ENCODE data around the gene GLB1L3.

DNA sequence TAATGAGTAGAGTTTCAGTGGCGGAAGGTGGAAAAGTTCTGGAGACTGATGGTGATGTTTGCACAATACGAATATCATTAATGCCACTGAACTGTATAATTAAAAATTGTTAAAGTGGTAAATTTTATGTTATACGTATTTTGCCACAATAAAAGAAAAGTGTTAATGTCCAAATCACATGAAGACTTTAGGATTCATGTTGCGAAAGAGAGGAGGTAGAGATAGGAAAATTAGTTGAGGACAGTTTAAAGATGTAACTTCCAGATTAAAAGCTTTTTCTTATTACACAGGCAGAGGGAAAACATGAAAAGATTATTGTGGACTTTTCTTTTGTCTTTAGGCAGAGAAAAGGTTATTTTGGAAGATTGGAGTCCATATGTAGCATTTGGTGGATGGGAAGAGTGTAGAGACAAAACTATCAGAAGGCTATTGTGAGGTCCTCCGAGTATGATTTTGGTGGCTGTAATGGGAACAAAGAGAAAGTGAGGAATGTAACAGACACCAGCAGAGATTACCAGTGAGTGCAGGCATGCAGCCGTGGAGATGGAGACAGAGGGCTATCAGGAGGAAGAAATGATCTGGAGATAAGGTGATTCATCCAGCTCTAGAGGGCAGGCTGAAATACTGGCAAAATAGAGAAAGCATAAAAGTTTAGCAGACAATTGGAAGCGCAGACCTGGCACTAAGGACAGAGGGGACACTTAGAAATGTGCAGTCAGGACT, 39.2 kb upstream of the GLB1L3 start:
- TF ChIP-seq, protein P1, sequence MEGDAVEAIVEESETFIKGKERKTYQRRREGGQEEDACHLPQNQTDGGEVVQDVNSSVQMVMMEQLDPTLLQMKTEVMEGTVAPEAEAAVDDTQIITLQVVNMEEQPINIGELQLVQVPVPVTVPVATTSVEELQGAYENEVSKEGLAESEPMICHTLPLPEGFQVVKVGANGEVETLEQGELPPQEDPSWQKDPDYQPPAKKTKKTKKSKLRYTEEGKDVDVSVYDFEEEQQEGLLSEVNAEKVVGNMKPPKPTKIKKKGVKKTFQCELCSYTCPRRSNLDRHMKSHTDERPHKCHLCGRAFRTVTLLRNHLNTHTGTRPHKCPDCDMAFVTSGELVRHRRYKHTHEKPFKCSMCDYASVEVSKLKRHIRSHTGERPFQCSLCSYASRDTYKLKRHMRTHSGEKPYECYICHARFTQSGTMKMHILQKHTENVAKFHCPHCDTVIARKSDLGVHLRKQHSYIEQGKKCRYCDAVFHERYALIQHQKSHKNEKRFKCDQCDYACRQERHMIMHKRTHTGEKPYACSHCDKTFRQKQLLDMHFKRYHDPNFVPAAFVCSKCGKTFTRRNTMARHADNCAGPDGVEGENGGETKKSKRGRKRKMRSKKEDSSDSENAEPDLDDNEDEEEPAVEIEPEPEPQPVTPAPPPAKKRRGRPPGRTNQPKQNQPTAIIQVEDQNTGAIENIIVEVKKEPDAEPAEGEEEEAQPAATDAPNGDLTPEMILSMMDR (IDR thresholded peaks at IDR 0.05; ENCODE audit: extremely low read depth in 1 of 2, insufficient read depth in 1 of 2, low read depth in 1 of 2, low read length in 2 of 2) = no peak
- TF ChIP-seq EZH2 (IDR thresholded peaks at IDR 0.05; ENCODE audit: borderline replicate concordance, low read depth, low read length, severe bottlenecking) (no peak), POLR2AphosphoS5 (IDR thresholded peaks at IDR 0.05; ENCODE audit: insufficient read depth, low read depth, low read length) (no peak), MYC (IDR thresholded peaks at IDR 0.05; ENCODE audit: low read depth, low read length) (no peak), POLR2A (IDR thresholded peaks at IDR 0.05; ENCODE audit: low read depth, low read length) (no peak), FOS (IDR thresholded peaks at IDR 0.05; ENCODE audit: borderline replicate concordance, insufficient read depth, low read length) (no peak), GATA2 (IDR thresholded peaks at IDR 0.05; ENCODE audit: insufficient read depth, insufficient read length, low read depth, low read length) (peak; percentile 58)
- TF ChIP-seq, protein P2, sequence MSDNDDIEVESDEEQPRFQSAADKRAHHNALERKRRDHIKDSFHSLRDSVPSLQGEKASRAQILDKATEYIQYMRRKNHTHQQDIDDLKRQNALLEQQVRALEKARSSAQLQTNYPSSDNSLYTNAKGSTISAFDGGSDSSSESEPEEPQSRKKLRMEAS (IDR thresholded peaks at IDR 0.05; ENCODE audit: insufficient read depth, insufficient read length) = no peak
